HEK293 (cell line): ENCODE data around the gene DYNLL1.

Experiments used
- HOXD13 ChIP-seq: sonication (generic); formaldehyde crosslinking; IDR thresholded peaks from 2 replicates; pipeline ENCODE4 v1.8.0; 2022; ENCODE audit warnings: missing genetic modification reagents, borderline replicate concordance
- KLF8 ChIP-seq: fragments of 450-650 bp; formaldehyde crosslinking; IDR thresholded peaks from 2 replicates; pipeline ENCODE4 v1.5.1; 2016; ENCODE audit warnings: missing biosample characterization, missing genetic modification characterization
- KLF9 ChIP-seq: fragments of 450-650 bp; formaldehyde crosslinking; IDR thresholded peaks from 2 replicates; pipeline ENCODE4 v1.5.1; 2016; ENCODE audit warnings: missing biosample characterization, missing genetic modification characterization, low read depth
- MEIS1 ChIP-seq: sonication (generic); formaldehyde crosslinking; IDR thresholded peaks from 2 replicates; pipeline ENCODE4 v1.8.1; 2022; ENCODE audit warnings: missing genetic modification reagents, mild to moderate bottlenecking, borderline replicate concordance
- MZF1 ChIP-seq: fragments of 450-650 bp; formaldehyde crosslinking; IDR thresholded peaks from 2 replicates; pipeline ENCODE4 v1.5.1; 2017; ENCODE audit warnings: missing biosample characterization, missing genetic modification characterization, borderline replicate concordance
- OSR2 ChIP-seq: fragments of 450-650 bp; formaldehyde crosslinking; IDR thresholded peaks from 2 replicates; pipeline ENCODE4 v1.5.1; 2016; ENCODE audit warnings: missing biosample characterization, missing genetic modification characterization
- PATZ1 ChIP-seq: fragments of 450-650 bp; formaldehyde crosslinking; IDR thresholded peaks from 2 replicates; pipeline ENCODE4 v1.5.1; 2016; ENCODE audit warnings: missing biosample characterization, missing genetic modification characterization
- TCF7L2 ChIP-seq: IDR thresholded peaks from 2 replicates; pipeline ENCODE4 v1.6.1; 2011; ENCODE audit warnings: low read depth, mild to moderate bottlenecking, inconsistent platforms, low read length, moderate library complexity, borderline replicate concordance
- ZBTB20 ChIP-seq: fragments of 450-650 bp; formaldehyde crosslinking; IDR thresholded peaks from 2 replicates; pipeline ENCODE4 v1.5.1; 2016; ENCODE audit warnings: missing biosample characterization, missing genetic modification characterization
- ZNF133 ChIP-seq: fragments of 450-650 bp; formaldehyde crosslinking; IDR thresholded peaks from 2 replicates; pipeline ENCODE4 v1.5.1; 2016; ENCODE audit warnings: missing biosample characterization, missing genetic modification characterization
- ZNF2 ChIP-seq: fragments of 450-650 bp; formaldehyde crosslinking; IDR thresholded peaks from 2 replicates; pipeline ENCODE4 v1.5.1; 2016; ENCODE audit warnings: missing biosample characterization, missing genetic modification characterization
- ZNF223 ChIP-seq: fragments of 450-650 bp; formaldehyde crosslinking; IDR thresholded peaks from 2 replicates; pipeline ENCODE4 v1.5.1; 2016; ENCODE audit warnings: missing biosample characterization, missing genetic modification characterization
- ZNF544 ChIP-seq: fragments of 450-650 bp; formaldehyde crosslinking; IDR thresholded peaks from 2 replicates; pipeline ENCODE4 v1.5.0; 2017; ENCODE audit warnings: missing biosample characterization, missing genetic modification characterization
- ZNF585B ChIP-seq: fragments of 450-650 bp; formaldehyde crosslinking; IDR thresholded peaks from 2 replicates; pipeline ENCODE4 v1.5.1; 2016; ENCODE audit warnings: missing biosample characterization, missing genetic modification characterization
- ZNF624 ChIP-seq: fragments of 450-650 bp; formaldehyde crosslinking; IDR thresholded peaks from 2 replicates; pipeline ENCODE4 v1.5.1; 2017; ENCODE audit warnings: missing biosample characterization, missing genetic modification characterization
- ZNF670 ChIP-seq: fragments of 450-650 bp; formaldehyde crosslinking; IDR thresholded peaks from 2 replicates; pipeline ENCODE4 v1.5.1; 2016; ENCODE audit warnings: missing biosample characterization, missing genetic modification characterization, low read depth
- ZNF677 ChIP-seq: fragments of 450-650 bp; IDR thresholded peaks from 2 replicates; pipeline ENCODE4 v1.5.0; 2018; ENCODE audit warnings: missing biosample characterization, mild to moderate bottlenecking, missing genetic modification characterization, moderate library complexity
- ZNF777 ChIP-seq: fragments of 450-650 bp; formaldehyde crosslinking; IDR thresholded peaks from 2 replicates; pipeline ENCODE4 v1.5.1; 2017; ENCODE audit warnings: missing biosample characterization, missing genetic modification characterization, borderline replicate concordance
- TF ChIP-seq, protein P1 (sequence below): fragments of 450-650 bp; formaldehyde crosslinking; conservative IDR thresholded peaks from 2 replicates; pipeline ENCODE4 v1.5.1; 2016; ENCODE audit warnings: low read depth, missing biosample characterization, missing genetic modification characterization
- TF ChIP-seq, protein P2 (sequence below): fragments of 450-650 bp; formaldehyde crosslinking; IDR thresholded peaks from 2 replicates; pipeline ENCODE4 v1.5.1; 2016; ENCODE audit warnings: missing biosample characterization, missing genetic modification characterization
- TF ChIP-seq, protein P3 (sequence below): fragments of 450-650 bp; formaldehyde crosslinking; IDR thresholded peaks from 2 replicates; pipeline ENCODE4; 2016; ENCODE audit warnings: missing biosample characterization, missing genetic modification characterization

The DYNLL1 gene

GRCh38 chr12:120529641-120530417 is 33.9 kb downstream of the DYNLL1 start (continued):
- TF ChIP-seq, protein P1, sequence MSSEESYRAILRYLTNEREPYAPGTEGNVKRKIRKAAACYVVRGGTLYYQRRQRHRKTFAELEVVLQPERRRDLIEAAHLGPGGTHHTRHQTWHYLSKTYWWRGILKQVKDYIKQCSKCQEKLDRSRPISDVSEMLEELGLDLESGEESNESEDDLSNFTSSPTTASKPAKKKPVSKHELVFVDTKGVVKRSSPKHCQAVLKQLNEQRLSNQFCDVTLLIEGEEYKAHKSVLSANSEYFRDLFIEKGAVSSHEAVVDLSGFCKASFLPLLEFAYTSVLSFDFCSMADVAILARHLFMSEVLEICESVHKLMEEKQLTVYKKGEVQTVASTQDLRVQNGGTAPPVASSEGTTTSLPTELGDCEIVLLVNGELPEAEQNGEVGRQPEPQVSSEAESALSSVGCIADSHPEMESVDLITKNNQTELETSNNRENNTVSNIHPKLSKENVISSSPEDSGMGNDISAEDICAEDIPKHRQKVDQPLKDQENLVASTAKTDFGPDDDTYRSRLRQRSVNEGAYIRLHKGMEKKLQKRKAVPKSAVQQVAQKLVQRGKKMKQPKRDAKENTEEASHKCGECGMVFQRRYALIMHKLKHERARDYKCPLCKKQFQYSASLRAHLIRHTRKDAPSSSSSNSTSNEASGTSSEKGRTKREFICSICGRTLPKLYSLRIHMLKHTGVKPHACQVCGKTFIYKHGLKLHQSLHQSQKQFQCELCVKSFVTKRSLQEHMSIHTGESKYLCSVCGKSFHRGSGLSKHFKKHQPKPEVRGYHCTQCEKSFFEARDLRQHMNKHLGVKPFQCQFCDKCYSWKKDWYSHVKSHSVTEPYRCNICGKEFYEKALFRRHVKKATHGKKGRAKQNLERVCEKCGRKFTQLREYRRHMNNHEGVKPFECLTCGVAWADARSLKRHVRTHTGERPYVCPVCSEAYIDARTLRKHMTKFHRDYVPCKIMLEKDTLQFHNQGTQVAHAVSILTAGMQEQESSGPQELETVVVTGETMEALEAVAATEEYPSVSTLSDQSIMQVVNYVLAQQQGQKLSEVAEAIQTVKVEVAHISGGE (tag by site-specific recombination) = no peak
- TF ChIP-seq ZBTB20 (tag by site-specific recombination) (peak; percentile 81), ZNF133 (tag by site-specific recombination) (no peak), ZNF670 (tag by site-specific recombination) (no peak), OSR2 (tag by site-specific recombination) (peak; percentile 56), MEIS1 (CRISPR knock-in tag) (no peak), ZNF585B (no peak), ZNF777 (tag by site-specific recombination) (no peak), ZNF544 (no peak), MZF1 (tag by site-specific recombination) (no peak), KLF8 (tag by site-specific recombination) (no peak), ZNF223 (tag by site-specific recombination) (no peak), KLF9 (tag by site-specific recombination) (no peak), PATZ1 (tag by site-specific recombination) (no peak), ZNF677 (tag by site-specific recombination) (no peak), ZNF624 (no peak), TCF7L2 (no peak), HOXD13 (CRISPR knock-in tag) (no peak), ZNF2 (tag by site-specific recombination) (no peak)
- TF ChIP-seq, protein P2, sequence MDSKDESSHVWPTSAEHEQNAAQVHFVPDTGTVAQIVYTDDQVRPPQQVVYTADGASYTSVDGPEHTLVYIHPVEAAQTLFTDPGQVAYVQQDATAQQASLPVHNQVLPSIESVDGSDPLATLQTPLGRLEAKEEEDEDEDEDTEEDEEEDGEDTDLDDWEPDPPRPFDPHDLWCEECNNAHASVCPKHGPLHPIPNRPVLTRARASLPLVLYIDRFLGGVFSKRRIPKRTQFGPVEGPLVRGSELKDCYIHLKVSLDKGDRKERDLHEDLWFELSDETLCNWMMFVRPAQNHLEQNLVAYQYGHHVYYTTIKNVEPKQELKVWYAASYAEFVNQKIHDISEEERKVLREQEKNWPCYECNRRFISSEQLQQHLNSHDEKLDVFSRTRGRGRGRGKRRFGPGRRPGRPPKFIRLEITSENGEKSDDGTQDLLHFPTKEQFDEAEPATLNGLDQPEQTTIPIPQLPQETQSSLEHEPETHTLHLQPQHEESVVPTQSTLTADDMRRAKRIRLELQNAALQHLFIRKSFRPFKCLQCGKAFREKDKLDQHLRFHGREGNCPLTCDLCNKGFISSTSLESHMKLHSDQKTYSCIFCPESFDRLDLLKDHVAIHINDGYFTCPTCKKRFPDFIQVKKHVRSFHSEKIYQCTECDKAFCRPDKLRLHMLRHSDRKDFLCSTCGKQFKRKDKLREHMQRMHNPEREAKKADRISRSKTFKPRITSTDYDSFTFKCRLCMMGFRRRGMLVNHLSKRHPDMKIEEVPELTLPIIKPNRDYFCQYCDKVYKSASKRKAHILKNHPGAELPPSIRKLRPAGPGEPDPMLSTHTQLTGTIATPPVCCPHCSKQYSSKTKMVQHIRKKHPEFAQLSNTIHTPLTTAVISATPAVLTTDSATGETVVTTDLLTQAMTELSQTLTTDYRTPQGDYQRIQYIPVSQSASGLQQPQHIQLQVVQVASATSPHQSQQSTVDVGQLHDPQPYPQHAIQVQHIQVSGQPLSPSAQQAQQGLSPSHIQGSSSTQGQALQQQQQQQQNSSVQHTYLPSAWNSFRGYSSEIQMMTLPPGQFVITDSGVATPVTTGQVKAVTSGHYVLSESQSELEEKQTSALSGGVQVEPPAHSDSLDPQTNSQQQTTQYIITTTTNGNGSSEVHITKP (tag by site-specific recombination) = no peak
- TF ChIP-seq, protein P3, sequence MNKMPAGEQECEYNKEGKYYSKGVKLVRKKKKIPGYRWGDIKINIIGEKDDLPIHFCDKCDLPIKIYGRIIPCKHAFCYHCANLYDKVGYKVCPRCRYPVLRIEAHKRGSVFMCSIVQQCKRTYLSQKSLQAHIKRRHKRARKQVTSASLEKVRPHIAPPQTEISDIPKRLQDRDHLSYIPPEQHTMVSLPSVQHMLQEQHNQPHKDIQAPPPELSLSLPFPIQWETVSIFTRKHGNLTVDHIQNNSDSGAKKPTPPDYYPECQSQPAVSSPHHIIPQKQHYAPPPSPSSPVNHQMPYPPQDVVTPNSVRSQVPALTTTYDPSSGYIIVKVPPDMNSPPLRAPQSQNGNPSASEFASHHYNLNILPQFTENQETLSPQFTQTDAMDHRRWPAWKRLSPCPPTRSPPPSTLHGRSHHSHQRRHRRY = no peak
